Naive thymus-derived CD8-positive, alpha-beta T cell (primary cell): Measurements from ENCODE around the gene ZBED6. TPM values are rescaled to one million over a fixed set of nuclear protein-coding genes. Genes with fewer than 3 reads are reported as not detected.
"Not testable (repeated sequence)": the region's sequence is repeated elsewhere in the genome, so short reads cannot be mapped to it uniquely, and the experiment has no call there.

Experiments
- ATAC-seq, 2 donors: fragments of 150-1000 bp; cut with Tn5 transposase in 1 of 2; sonication (Bioruptor Pico), chemical (Tn5 transposase) in 1 of 2; 1 replicate in 1 of 2; 2 replicates in 1 of 2; pipeline ENCODE4 v1.10.0; 2021; ENCODE audit warnings: mild to moderate bottlenecking in 2 of 2, moderate library complexity in 2 of 2
- POLR2A ChIA-PET: fragments of 350-600 bp; sonication (Branson Sonifier 250); formaldehyde crosslinking; loops from one replicate; lab custom pipeline; 2021; ENCODE audit warnings: antibody characterized with exemption; lab: Charles Lee
- DNase-seq, 10 donors: peaks; one replicate each; pipeline versions ENCODE4 v3.0.0 to v3.0.0-alpha.2; 2020 to 2022
- H3K27ac Mint-ChIP-seq, 10 donors: one replicate each; pipeline ENCODE4 v1.8.0; 2020 to 2022; ENCODE audit warnings: mild to moderate bottlenecking in 10 of 10, mixed read lengths in 10 of 10, moderate library complexity in 4 of 10, inconsistent platforms in 1 of 10
- H3K27me3 Mint-ChIP-seq, 5 donors: one replicate each; pipeline ENCODE4 v1.8.0; 2021 to 2022; ENCODE audit warnings: mixed read lengths in 5 of 5
- H3K36me3 Mint-ChIP-seq, 3 donors: one replicate each; pipeline ENCODE4 v1.8.0; 2020 to 2022; ENCODE audit warnings: mixed read lengths in 3 of 3, mild to moderate bottlenecking in 2 of 3, inconsistent platforms in 1 of 3
- H3K4me1 Mint-ChIP-seq, 4 donors: one replicate each; pipeline ENCODE4 v1.8.0; 2021 to 2022; ENCODE audit warnings: mixed read lengths in 4 of 4
- H3K4me3 Mint-ChIP-seq, 10 donors: one replicate each; pipeline ENCODE4 v1.8.0; 2020 to 2022; ENCODE audit warnings: mild to moderate bottlenecking in 10 of 10, mixed read lengths in 10 of 10, moderate library complexity in 6 of 10, inconsistent platforms in 1 of 10
- H3K9me3 Mint-ChIP-seq, 9 donors: one replicate each; pipeline ENCODE4 v1.8.0; 2020 to 2022; ENCODE audit warnings: mixed read lengths in 9 of 9, mild to moderate bottlenecking in 3 of 9, inconsistent platforms in 1 of 9, moderate library complexity in 1 of 9
- polyA plus RNA-seq, 3 donors: library from polyadenylated mRNA; unstranded; fragments of 300-500 nt; fragmentation: Illumina TruSeq; gene quantifications; one replicate each; pipeline ENCODE4 v1.2.3, GENCODE V29; 2021
- total RNA-seq, 8 experiments: library from RNA in 2 of 8; stranded (reverse) in 2 of 8; gene quantifications; one replicate each; pipeline ENCODE4 v1.2.3 and lab custom pipeline; 2021 to 2026

Gene ZBED6
- total and polyA plus RNA-seq, 5 experiments from 2014 or later, result 1.1 to 32.0 (median 1.2) TPM

GRCh38 chr1:203789966-203790365, 5.5 kb upstream of the ZBED6 start:
- Mint-ChIP-seq H3K4me1 (peaks cover under 1 to 5% (median 4%) of the 10 kb centered on the region in 4 donors), H3K4me3 (no peak overlapping the region), H3K27ac (no peak overlapping the region), H3K27me3 (no peaks in the 10 kb centered on the region), H3K9me3 (no peaks in the 10 kb centered on the region), H3K36me3 (no peaks in the 10 kb centered on the region)
- POLR2A ChIA-PET, result no interaction called here
- DNase-seq (no peak), ATAC-seq (no peak)

DNA sequence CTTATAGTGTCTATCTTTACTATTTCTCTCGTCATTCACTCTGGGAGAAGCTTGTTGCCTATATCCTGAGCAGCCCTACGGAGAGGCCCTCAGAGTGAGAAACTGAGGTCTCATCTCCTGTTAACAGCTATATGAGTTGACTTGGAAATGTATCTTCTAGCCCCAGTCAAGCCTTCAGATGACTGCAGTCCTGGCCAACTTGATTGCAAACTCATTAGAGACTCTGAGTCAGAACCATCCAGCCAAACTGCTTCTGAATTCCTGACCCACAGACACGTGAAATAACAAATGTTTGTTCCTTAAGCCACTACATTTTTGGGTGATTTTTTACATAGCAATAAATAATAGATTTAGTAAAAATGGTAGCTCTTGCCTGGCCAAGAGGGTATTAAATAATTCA, 3.9 kb upstream of the ZBED6 start:
- no peaks in the 10 kb centered on the region for H3K27me3 Mint-ChIP-seq
- no peak for ATAC-seq
- POLR2A ChIA-PET, result interaction anchor here (0.6 to 1.5 kb wide), 2 partner anchors 8 to 26 kb away, joined by 3 to 13 read pairs; partner anchors contain the start of gene LAX1
- H3K36me3 Mint-ChIP-seq, result peaks cover 0 to 5% (median 0%) of the 10 kb centered on the region in 3 donors
- no peak for DNase-seq
- no peak overlapping the region for H3K4me3 Mint-ChIP-seq
- H3K4me1 Mint-ChIP-seq, result peaks cover 5 to 16% (median 15%) of the 10 kb centered on the region in 4 donors
- H3K9me3 Mint-ChIP-seq, result no peaks in the 10 kb centered on the region
- H3K27ac Mint-ChIP-seq, result no peak overlapping the region

DNA sequence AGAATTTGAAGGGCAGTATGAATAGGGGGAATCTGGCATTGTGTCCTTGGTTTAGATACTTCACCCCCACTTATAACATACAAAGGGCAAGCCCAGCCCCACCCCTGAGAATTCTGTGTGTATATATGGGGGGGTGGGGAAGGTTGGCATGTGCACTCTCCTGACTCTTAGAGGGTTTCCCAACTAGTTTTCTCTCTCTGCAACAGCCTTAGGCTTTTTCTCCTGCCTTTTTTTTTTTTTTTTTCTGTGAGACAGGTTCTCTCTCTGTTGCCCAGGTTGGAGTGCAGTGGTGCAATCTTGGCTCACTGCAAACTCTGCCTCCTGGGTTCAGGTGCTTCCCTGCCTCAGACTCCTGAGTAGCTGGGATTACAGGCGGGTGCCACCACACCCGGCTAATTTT, 2.9 kb upstream of the ZBED6 start:
- no peak overlapping the region for H3K4me3 Mint-ChIP-seq
- POLR2A ChIA-PET, result interaction anchor here (1.5 to 2.3 kb wide), 2 partner anchors 27 to 28 kb away, joined by 9 to 13 read pairs; partner anchors contain the start of gene LAX1
- no peaks in the 10 kb centered on the region for H3K27me3 Mint-ChIP-seq
- no peaks in the 10 kb centered on the region for H3K9me3 Mint-ChIP-seq
- peaks cover 3 to 11% (median 8%) of the 10 kb centered on the region in 3 donors for H3K36me3 Mint-ChIP-seq
- no peak overlapping the region for H3K27ac Mint-ChIP-seq
- ATAC-seq (no peak), DNase-seq (no peak)
- H3K4me1 Mint-ChIP-seq, result peaks cover 9 to 26% (median 24%) of the 10 kb centered on the region in 4 donors

DNA sequence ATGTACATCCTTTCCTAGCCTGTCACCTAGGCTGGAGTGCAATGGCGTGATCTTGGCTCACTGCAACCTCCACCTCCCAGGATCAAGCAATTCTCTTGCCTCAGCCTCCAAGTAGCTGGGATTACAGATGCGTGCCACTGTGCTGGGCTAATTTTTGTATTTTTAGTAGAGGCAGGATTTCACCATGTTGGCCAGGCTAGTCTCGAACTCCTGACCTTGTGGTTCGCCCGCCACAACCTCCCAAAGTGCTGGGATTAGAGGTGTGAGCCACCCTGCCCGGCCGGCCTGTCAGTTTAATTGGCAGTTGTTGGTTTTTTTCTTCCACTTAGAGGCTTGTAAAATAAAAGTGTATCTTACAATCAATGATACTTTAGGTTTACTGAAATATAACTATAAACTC, 1.9 kb upstream of the ZBED6 start:
- not testable (repeated sequence) for ATAC-seq, H3K27me3 Mint-ChIP-seq, H3K9me3 Mint-ChIP-seq, H3K4me3 Mint-ChIP-seq, DNase-seq
- H3K36me3 Mint-ChIP-seq, result peaks cover 5 to 21% (median 16%) of the 10 kb centered on the region in 3 donors
- POLR2A ChIA-PET, result interaction anchor here (1.4 to 2.3 kb wide), 3 partner anchors 8 to 29 kb away, joined by 4 to 9 read pairs (median 4); partner anchors contain the start of gene LAX1
- peak overlapping the region in 3 of 10 donors; percentile 18 to 98 (median 60) for H3K27ac Mint-ChIP-seq
- peaks cover 11 to 37% (median 35%) of the 10 kb centered on the region in 4 donors for H3K4me1 Mint-ChIP-seq

- peaks cover 5 to 30% (median 16%) of the 10 kb centered on the region in 3 donors for H3K36me3 Mint-ChIP-seq
- H3K4me3 Mint-ChIP-seq, result peak overlapping the region; percentile 94 to 99 (median 98)
- DNase-seq (no peak), ATAC-seq (no peak)
- H3K27ac Mint-ChIP-seq, result peak overlapping the region; percentile 88 to 99 (median 97)
- no peaks in the 10 kb centered on the region for H3K27me3 Mint-ChIP-seq
- peaks cover 13 to 50% (median 46%) of the 10 kb centered on the region in 4 donors for H3K4me1 Mint-ChIP-seq
- H3K9me3 Mint-ChIP-seq, result no peaks in the 10 kb centered on the region
- POLR2A ChIA-PET, result interaction anchor here (0.6 to 2.3 kb wide), 9 partner anchors 9 to 1499 kb away, joined by 3 to 9 read pairs (median 4); partner anchors contain the start of gene LAX1
Measured at GRCh38 chr1:203794764-203795440, 521 bp upstream of the ZBED6 start.

- ATAC-seq (peak in 1 of 2 donors; percentile 9), DNase-seq (peak in 4 of 10 donors; percentile 0 to 46 (median 34))
- no peaks in the 10 kb centered on the region for H3K9me3 Mint-ChIP-seq
- no peaks in the 10 kb centered on the region for H3K27me3 Mint-ChIP-seq
- H3K36me3 Mint-ChIP-seq, result peaks cover 5 to 32% (median 18%) of the 10 kb centered on the region in 3 donors
- peaks cover 17 to 62% (median 53%) of the 10 kb centered on the region in 4 donors for H3K4me1 Mint-ChIP-seq
- POLR2A ChIA-PET, result no interaction called here
- peak overlapping the region; percentile 88 to 98 (median 96) for H3K27ac Mint-ChIP-seq
- peak overlapping the region; percentile 94 to 99 (median 98) for H3K4me3 Mint-ChIP-seq
Measured at GRCh38 chr1:203796236-203796605, 798 bp downstream of the ZBED6 start.

- Mint-ChIP-seq H3K4me3 (peak overlapping the region; percentile 25 to 99 (median 98)), H3K9me3 (no peaks in the 10 kb centered on the region), H3K4me1 (peaks cover 18 to 71% (median 56%) of the 10 kb centered on the region in 4 donors), H3K27ac (peak overlapping the region in 9 of 10 donors; percentile 0 to 98 (median 43)), H3K27me3 (no peaks in the 10 kb centered on the region), H3K36me3 (peaks cover 5 to 33% (median 20%) of the 10 kb centered on the region in 3 donors)
- no peak for DNase-seq
- POLR2A ChIA-PET, result no interaction called here
- ATAC-seq, result no peak
Measured at GRCh38 chr1:203797216-203797615, 1.8 kb downstream of the ZBED6 start.

GRCh38 chr1:203797948-203798655, 2.7 kb downstream of the ZBED6 start:
- Mint-ChIP-seq H3K27me3 (no peaks in the 10 kb centered on the region), H3K36me3 (peaks cover 5 to 37% (median 28%) of the 10 kb centered on the region in 3 donors), H3K9me3 (no peaks in the 10 kb centered on the region), H3K27ac (peak overlapping the region in 8 of 10 donors; percentile 6 to 92 (median 54)), H3K4me1 (peaks cover 19 to 79% (median 59%) of the 10 kb centered on the region in 4 donors), H3K4me3 (peak overlapping the region; percentile 3 to 99 (median 96))
- ATAC-seq, result no peak
- POLR2A ChIA-PET, result no interaction called here
- DNase-seq, result no peak

GRCh38 chr1:203799157-203799556, 3.7 kb downstream of the ZBED6 start:
- DNase-seq (no peak), ATAC-seq (no peak)
- peak overlapping the region in 6 of 10 donors; percentile 10 to 41 (median 30) for H3K4me3 Mint-ChIP-seq
- peak overlapping the region in 4 of 10 donors; percentile 38 to 65 (median 45) for H3K27ac Mint-ChIP-seq
- H3K9me3 Mint-ChIP-seq, result no peaks in the 10 kb centered on the region
- H3K36me3 Mint-ChIP-seq, result peaks cover 5 to 46% (median 39%) of the 10 kb centered on the region in 3 donors
- H3K4me1 Mint-ChIP-seq, result peaks cover 21 to 87% (median 68%) of the 10 kb centered on the region in 4 donors
- no peaks in the 10 kb centered on the region for H3K27me3 Mint-ChIP-seq
- POLR2A ChIA-PET, result no interaction called here

DNA sequence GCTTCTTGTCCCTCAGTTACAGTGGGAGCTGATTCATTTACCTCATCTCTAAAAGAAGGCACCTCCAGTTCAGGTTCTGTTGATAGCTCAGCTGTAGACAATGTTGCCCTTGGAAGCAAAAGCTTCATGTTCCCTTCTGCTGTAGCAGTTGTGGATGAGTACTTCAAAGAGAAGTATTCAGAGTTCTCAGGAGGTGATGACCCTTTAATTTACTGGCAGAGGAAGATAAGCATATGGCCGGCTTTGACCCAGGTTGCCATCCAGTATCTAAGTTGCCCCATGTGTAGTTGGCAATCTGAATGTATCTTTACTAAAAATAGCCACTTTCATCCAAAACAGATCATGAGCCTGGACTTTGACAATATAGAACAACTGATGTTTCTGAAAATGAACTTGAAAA, 4.5 kb downstream of the ZBED6 start:
- no peaks in the 10 kb centered on the region for H3K27me3 Mint-ChIP-seq
- H3K36me3 Mint-ChIP-seq, result peaks cover 5 to 51% (median 47%) of the 10 kb centered on the region in 3 donors
- H3K27ac Mint-ChIP-seq, result peak overlapping the region in 6 of 10 donors; percentile 7 to 65 (median 14)
- ATAC-seq (no peak), DNase-seq (no peak)
- POLR2A ChIA-PET, result interaction anchor here (0.6 kb wide), 1 partner anchor 10 kb away, joined by 3 read pairs; no protein-coding TSS in a partner anchor
- peaks cover 21 to 87% (median 68%) of the 10 kb centered on the region in 4 donors for H3K4me1 Mint-ChIP-seq
- peak overlapping the region in 6 of 10 donors; percentile 3 to 45 (median 38) for H3K4me3 Mint-ChIP-seq
- H3K9me3 Mint-ChIP-seq, result no peaks in the 10 kb centered on the region

DNA sequence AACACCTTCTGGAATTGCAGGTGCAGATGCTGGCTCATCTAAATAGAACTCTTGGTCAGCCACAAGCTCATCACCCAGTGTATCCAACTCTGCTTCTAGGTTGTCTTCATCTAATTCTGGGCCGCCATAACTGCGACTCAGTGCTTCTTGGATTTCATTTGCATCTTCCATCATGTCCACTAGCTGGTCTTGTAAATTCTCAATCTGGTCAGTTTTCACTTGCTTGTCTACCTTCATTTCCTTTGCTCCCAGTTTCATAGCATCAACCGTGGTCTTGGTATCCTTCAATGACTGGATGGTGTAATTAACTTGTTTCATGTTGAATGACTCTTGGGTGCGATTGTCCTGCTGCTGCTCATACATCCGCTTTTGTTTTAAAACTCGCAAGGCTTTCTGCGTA, 10.3 kb downstream of the ZBED6 start:
- no peak for DNase-seq
- Mint-ChIP-seq H3K9me3 (no peaks in the 10 kb centered on the region), H3K27ac (peak overlapping the region in 2 of 10 donors; percentile 61), H3K27me3 (no peaks in the 10 kb centered on the region), H3K4me1 (peaks cover 11 to 60% (median 41%) of the 10 kb centered on the region in 4 donors), H3K36me3 (peaks cover 0 to 83% (median 27%) of the 10 kb centered on the region in 3 donors), H3K4me3 (no peak overlapping the region)
- POLR2A ChIA-PET, result no interaction called here
- no peak for ATAC-seq

GRCh38 chr1:203807196-203807595, 11.8 kb downstream of the ZBED6 start:
- no peaks in the 10 kb centered on the region for H3K9me3 Mint-ChIP-seq
- peak overlapping the region in 4 of 10 donors; percentile 44 to 71 (median 54) for H3K27ac Mint-ChIP-seq
- peaks cover 12 to 58% (median 44%) of the 10 kb centered on the region in 4 donors for H3K4me1 Mint-ChIP-seq
- POLR2A ChIA-PET, result no interaction called here
- peaks cover 0 to 89% (median 27%) of the 10 kb centered on the region in 3 donors for H3K36me3 Mint-ChIP-seq
- peak overlapping the region in 2 of 10 donors; percentile 11 to 15 for H3K4me3 Mint-ChIP-seq
- no peaks in the 10 kb centered on the region for H3K27me3 Mint-ChIP-seq
- DNase-seq (no peak), ATAC-seq (no peak)
